ENCODE data around the gene MYBPHL.

GRCh38 chr1:109255097-109255651, 51.6 kb downstream of the MYBPHL start:
- TF ChIP-seq CTCF (IDR thresholded peaks at IDR 0.05) (no peak), POLR2A (IDR thresholded peaks at IDR 0.05) (no peak)

All from uterus (tissue), 2 donors.